Germinal center (tissue), 1 donor: Measurements from ENCODE around the gene RTP2.

Experiments used
- DNase-seq: peaks from one replicate; pipeline ENCODE4 v3.0.0; 2012; ENCODE audit warnings: mixed read lengths, low spot score

The RTP2 gene, protein sequence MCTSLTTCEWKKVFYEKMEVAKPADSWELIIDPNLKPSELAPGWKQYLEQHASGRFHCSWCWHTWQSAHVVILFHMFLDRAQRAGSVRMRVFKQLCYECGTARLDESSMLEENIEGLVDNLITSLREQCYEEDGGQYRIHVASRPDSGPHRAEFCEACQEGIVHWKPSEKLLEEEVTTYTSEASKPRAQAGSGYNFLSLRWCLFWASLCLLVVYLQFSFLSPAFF

DNA sequence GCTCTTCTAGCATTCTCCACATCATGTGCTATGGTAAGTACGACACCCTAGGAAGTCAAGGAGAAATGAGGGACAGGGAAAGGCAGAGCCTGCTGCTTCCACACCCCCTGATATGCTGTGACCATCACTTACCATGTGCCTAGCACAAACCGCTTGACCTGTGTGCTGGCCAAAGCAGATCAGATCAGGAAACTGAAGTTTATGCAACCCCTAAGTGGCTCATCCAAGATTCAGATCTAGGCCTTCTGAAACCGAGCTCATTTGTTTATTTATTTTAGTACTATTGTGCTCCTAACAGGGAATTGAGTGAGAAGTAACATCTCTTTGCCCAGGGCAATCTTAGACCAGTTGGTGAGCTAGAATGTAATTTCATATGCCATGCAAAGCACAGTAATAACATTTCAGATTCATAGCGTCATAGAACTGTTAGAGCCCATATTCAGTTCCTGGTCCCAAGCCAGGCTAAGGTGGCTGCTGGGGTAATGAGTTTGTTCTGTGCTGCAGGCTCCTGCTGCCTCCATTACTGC is at the start of gene RTP2:
TSS of gene RTP2 (minus strand) at position 51 of the 527 bp plus-strand sequence. CDS start 429 bp downstream, outside the sequence.
- DNase-seq = no peak

DNA sequence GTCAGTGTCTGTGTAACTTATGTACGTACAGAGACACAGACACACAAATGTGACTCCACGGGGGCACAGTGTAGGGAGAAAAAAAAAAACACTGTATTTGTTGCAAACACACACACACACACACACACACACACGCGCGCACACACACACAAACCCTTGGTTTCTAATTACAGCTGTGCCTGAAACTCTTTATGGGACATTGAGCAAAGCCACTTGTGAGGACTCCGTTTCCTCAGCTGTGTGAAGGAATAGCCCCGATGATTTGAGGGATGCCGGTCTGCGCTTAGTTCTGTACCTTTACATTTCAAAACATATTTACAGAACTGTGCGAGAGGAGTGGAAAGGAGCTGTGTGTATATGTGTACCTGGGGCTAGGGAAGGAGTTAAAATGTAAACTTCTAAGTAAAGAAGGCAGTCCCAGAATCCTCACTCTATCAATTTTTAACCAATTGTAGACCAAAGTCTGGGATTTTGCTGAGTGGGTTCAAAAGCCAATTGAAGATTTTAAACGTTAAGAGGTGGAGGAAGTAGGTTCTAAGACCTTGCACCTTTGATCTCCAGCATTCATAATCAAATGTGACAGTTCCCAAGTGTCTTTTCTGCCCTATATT is 48.3 kb upstream of the RTP2 start:
- DNase-seq = no peak

DNA sequence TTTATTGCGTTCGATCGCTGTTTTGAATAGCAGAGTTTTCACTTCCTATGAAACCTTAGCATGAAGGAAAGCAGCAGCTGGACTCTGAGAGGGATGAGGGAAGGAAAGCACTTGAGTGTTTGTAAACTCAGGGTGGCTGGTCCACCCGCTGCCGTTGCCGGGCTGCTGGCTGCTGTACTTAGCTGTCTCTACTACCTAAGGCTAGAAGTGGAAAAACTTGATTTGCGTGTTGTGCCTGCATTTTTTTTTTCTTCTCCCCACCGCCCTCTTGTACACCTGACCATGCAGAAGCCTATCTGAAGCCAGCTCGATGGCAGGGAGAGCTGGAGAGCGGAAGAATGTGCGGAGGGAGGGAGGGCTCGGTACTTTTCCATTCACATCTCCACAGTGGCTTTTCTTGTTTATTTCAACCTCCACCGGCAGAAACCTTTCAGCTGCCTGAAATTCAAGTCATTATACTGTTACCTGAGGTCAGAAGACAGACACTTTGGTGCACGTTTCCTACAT is 47.7 kb upstream of the RTP2 start:
- DNase-seq = no peak

DNA sequence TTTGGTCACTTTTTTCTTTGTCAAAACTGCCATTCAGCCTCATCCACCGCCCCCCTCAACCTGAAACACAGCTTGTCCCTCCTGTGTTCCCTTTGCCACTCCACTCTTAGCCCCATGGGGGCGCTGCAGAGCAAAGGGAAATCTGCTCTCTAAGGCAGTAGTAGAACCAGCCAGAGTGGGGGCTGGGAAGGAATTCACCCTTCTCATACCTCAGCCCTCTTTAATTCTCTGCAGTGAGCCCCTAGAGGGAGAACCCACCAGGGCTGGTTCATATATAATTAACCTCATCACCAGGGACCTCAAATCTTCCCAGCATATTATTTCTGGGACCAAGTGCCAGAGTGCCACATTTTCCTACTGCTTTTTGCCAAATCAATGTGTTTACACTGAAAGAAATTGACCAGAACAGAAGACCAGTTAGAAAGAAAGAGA is 45.7 kb upstream of the RTP2 start:
- DNase-seq = peak; percentile 70

DNA sequence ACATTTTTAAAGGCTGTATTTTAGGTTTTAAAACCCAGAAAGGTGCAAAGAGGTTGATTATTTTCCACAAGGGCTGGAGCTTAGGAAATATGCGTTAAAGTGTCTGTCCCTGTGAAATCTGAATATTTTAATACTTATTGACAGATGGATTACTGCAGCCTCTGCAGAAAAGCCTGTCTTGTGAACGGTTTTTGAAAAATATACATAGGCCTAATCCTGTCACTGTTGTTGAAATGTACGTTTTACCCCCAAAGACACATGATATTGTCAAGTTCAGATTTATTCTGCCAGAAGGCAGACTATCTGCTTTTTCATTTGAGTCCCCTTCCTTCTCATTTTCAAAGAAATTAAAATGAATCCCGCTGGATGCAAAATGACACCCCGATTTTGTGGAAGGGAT is 45.1 kb upstream of the RTP2 start:
- no peak for DNase-seq

DNA sequence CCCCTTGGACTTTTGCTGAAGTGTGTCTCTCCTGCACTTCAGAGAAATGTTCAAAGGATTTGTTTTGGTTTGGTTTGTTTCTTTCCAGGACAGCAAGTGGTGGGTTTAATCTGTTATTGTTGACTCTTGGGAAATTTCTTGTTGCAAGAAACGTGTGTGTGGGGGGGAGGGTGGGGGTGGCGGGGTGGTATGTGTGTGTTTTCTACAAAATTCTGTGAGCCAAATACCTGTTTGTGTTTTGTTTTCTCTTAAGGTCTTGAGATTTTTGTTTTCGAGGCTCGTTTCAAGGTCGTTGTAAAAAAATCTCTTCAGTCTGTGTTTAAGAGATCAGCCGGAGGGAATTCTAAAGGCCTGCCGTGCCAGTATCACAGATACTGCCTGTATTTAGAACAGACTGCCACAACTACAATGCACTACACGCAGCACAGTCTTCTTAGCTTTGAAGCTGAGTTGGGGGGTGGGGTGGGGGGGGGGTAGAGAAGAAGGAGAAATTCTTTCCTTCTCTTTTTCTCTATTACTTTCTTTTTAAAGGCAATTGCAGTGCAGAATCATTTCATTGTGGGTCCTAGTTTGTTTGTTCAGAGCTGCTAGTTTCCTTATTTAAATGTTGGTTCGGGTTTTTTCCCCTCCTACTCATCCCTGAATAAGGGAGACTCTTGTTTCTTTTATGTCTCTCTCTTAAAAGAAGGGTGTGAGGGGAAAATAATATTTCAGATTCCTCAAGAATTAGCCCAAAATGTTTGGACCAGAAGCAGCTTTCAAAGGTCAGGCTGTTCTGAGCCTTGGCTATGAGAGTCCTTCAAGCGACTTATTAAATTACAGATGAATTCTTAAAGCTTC is 44.3 kb upstream of the RTP2 start:
- DNase-seq = no peak

DNA sequence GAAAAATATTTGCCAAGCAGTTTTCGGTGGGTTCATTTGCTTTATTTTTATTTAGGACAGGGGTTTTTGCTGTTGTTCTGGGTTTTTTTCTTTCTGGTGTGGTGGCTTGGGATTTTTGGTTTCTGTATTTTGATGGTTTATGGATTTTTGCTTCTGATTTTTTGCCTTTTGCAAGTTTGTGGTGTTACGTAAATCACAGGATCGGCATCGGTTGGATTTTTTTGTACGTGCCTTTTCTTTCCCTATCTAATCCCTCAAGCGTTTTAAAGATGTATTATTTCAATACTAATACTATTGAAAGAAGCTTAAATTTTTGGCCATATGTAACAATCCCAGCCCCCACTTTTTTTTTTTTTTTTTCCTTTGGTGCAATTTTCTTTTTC is 43.7 kb upstream of the RTP2 start:
- no peak for DNase-seq

DNA sequence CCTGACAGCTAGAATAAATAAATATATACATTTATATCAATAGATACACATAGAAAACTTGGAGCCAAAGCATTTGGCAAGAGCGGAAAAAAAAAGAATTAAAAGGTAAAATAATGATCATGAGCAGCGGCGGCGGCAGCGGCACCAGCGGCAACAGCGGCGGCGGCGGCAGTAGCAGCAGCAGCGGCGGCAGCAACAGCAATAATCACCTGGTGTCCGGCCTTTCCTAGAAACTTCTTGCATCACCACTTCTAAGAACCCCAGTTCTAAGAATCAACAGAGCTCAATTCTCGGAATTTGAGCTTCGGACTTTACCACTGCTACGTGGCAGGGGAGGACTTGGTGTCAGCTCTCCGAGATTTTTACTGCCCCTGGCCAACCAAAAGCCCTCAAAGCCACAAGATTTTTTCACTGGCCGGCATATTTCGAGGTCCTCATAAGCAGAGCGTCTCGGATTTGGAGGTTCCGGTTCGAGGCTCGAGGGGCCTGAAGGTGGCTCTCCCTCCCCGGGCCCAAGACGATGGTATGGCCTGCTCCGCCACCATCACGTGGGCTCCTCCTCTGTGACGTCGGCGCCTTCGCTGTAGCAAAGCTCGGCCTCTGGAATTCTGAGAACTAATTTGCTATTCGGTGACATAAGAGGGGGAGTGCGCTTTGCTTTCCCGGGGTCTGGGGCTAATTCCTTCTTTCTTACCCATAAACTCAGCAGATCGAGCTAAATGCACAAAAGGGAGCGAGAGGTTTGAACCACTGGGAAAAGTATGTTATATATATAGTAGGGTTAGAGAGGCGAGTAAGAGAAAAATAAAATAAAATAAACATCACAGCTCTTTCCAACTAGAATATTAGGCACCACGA is 43.1 kb upstream of the RTP2 start, which contains the start of gene BCL6:
TSS of gene BCL6 (minus strand) at position 268 of the 858 bp plus-strand sequence. CDS start 11,775 bp downstream, outside the sequence.
- DNase-seq = peak; percentile 84

DNA sequence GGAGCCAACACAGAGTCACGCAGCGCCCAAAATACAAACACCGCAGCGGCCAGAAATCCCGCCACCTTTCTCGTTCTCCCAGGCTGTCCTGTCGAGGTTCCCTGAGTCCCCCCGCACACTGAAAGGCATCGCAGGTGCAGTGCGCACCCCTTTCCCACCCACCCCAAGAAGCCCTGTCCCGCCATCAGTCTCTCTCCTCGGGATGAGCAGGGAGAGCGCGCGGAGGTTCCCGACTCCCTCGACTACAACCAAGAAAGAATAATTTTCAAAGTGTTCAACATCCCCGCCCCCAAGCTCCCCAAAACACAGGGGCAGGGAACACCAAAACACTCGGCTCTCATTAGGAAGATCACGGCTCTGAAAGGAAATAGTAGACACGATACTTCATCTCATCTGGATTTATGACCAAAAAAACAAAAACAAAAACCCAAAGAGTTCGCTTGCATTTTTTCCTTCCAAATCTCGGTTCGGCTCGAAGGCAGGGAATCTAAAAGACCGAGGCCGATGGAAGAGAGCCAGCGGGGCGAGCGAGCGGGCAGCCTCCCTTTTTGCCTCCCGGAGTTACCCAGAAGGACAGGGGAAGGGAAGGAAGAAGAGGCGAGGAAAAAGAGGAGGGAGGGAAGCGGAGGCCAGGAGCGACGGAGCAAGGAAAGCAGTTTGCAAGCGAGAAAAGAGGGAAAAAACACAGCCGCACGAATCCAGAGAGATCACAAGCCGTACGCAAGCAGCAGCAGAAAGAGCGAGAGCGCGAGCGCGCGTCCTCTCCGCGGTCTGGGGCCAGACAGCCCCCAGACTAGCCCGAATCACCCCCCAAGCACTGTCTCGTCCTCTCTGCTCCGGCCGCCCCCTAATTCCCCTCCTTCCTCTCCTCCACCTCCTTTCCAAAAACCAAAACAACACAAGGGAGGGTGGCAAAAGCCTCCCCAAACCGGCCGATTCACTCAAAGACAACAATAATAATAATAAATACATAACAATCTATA is 42.1 kb upstream of the RTP2 start:
- DNase-seq = peak; percentile 30

DNA sequence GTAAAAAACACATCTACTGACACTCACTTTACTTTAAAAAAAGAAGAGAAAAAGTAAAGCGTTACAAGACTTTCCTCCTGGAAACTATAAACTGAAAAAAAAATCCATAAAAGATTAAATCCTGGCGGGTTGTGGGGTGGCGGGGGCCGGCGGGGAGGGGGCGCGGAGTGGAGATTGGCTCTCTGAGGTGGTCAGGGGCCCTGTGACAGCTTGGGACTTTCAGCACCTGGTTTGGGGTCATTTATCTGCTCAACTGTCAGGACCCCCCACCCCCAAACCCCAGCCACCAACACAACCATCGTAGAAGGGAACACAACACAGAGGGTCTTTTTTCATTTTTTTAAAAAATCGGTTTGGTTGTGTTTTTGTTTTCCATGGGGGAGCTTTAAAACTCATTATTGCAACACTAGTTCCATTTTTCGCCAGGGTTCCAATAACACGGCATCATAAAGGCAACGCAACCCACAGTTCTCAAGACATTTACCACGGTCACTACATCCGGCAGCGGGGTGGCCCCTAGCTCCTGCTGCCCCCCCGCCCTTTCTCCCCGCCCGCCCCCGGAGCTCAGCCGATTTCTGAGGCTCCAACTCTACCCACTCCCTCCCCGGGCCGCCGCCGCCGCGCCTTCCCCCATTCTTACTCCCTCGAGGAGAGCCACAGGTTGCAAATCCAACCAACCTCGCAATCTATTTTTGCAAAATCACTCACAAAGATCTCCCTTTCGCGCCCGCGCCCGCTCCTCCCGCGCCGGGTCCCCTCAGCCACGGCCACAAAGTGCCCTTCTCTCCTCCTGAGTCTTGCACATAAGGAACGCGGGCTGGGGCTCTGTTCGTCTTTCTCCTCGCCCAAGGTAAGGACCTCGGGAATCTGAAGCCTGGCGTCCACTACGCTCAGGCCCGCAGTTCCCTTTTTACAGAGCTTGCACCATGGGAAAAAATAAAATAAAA is 41.1 kb upstream of the RTP2 start:
- peak; percentile 42 for DNase-seq

DNA sequence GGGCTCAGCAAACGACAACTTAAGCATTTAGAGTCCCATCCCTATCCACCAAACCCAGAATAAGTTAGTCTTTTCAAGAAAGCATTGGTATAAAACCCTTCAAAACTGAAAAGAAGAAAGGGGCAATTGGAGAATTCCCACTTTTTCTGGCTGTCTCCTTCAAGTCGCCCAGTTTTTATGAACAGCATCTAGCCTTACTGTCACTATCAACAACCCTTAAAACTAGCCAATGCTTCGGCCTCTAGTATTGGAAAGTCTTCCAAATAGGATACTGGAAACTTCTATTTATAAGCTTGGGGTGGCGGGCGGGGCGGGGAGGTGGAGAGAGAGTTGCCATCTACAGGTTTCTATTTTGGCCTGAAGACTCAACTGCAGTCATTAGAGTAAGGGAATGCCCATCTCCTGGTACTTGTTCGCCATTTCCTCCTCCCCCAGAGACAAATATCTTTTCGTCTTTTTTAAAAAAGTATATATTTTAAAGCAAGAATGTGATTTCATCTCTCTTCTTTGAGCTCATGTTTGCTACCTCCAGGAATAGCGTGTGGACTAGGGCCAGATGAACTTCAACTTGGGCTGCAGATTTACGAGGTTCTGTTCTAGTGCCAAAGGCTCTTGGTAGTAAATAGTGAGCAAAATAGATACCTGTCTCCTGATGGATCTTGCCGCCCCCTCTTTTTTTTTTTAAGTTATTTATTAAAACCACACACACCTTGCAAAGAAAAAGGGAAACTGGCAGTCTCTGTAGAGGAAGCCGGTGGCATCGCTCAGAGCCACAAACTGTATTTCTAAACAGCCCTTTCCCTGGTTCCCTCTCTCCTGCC is 40.2 kb upstream of the RTP2 start:
- peak; percentile 38 for DNase-seq

DNA sequence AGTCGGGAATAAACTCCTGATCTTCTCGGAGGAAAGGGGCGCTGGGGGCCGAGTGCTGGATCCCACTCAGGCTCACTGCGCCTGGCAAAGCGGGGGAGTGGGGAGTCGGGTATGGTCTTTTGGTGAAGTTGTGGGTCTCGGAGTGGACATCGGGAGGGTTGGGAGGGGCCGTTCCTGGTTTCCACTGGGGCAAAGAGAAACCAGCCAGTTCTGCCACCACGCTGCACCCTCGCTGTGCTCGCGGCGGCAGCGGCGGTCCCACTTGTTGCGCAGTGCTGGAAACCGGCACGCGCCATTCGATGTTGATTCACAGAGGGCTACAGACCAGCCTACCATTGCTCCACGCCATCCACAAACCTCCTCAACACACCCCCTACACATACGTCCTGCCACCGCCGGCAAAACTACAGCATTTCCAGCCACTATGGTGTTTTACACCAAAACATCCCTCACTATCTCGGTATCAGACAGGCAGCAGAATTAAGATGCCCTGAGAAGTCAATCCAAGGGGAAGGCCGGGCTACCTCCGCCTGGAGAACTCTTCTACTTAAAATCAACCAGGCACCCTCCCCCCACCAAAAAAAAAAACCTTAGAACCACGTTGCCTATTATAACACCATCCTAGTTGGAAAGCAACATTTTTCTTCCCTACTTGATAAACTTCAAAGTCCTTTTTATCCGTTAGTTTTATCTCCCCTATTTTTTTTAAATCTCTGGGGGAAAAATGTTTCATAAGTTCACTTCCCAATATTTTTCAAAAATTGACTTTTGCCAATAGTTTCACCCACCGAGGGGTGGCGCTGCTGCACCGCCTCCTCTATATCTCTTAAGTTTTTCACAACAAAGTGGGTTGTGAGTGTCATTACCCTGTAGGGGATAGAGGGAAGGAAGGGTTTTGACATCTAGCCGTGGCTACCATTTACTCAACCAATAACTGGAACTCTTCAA is 39.3 kb upstream of the RTP2 start:
- DNase-seq = peak; percentile 72

DNA sequence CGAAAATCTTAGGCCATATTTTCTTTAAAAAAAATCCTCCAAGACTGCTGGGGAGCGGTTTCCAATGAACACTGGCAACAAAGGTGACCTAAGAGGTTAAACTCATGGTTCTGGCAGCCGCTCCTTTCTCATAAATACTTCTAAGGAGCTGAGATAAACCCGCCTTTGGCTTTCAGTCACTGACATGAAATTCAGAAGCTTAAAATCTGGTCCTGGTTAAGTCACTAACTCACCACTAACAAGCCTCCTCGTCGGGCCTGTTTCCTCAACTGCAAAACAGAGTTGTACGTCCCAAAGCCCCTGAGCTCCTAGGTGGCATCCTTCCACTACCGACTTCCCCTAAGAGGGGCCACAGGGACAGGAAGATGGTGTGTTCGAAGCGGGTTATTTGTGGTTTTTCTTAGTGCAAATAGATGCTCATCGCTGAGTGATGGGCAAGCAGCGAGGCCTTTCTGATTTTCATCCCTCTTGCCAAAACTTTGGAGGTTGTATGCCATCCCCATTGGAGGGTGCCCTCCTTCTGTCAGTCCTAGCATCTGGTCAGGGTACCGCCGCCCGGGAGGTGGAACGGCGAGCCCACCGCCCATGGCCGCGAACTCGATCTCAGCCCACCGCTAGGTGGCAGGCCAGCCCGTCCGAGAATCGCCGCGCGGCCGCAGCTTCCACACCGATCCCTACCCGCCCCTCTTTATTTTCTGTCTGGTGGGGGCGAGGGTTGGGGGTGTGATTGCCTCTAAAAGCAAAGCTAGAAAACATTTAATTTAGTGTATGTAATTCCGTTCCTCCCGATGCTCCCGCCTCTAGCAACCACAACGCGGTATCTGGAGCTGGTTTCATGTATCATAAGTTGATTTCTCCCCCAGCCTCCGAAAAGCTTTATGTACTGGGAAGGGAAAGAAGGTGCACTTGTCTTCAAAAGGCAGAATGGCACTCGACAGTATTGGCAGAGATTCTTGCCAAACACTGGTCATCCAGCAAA is 38.4 kb upstream of the RTP2 start:
- DNase-seq = peak; percentile 69

DNA sequence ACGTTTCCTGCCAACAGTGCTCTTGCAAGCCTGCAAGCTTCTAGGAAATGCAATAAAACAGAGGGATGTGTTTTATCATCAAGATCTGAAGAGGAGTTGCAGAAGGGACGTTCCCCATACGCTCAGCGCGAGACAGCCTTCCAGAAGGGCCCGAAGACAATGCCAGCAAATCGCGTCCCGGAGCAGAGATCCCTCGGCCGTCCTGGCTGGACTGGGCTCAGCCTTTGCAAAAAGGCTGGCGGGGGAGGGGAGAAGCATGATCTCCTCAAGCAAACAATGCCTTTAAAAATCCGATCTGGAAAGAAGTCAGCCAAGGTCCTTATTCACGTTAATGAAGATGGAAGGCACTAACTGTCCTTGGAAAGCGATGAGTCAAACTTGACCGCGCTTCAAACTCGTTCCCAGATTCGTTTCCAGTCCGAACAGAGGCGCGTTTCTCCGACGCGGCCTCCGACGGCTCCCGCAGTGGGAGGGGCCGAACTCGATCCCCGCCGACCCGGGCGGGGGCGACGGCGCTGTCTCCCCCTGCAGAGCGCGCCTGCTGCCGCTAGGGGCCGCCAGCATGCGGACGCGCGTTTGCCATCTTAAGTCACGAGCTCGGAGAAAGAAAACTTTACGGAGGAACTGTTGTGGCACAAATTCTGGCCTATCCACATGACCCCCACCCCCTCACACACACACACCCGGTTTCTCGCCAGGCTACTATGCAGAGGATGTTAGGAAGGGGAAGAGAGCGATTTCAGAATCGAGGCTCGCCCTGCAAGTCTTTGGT is 37.4 kb upstream of the RTP2 start:
- peak; percentile 84 for DNase-seq

DNA sequence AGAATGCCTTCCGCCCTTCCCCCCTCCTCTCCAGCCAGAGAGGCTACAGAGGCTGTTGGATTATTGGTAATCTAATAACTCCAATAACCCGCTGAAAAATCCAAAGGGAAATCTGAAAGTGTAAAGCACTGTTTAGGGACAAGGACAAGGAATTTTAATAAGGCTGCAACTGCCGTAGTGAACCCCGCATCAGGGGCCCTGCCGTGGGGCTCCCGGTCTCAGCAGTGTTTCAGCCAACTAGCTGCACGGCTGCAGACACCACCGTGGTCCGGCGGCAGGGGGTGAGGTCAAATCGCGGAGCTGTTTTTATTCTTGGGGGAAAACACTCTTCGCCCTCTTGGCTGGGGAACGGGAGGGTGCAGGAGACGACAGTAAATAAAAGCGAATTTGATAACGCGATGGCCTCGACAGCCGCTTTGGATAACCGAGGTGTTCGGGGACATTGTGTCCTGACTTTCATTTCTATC is 36.8 kb upstream of the RTP2 start:
- DNase-seq = peak; percentile 36
